Measurements from ENCODE around the gene ADPRS.
A peak's percentile ranks its signal among the peaks of the same experiment; 100 is the strongest.

Gene ADPRS, protein sequence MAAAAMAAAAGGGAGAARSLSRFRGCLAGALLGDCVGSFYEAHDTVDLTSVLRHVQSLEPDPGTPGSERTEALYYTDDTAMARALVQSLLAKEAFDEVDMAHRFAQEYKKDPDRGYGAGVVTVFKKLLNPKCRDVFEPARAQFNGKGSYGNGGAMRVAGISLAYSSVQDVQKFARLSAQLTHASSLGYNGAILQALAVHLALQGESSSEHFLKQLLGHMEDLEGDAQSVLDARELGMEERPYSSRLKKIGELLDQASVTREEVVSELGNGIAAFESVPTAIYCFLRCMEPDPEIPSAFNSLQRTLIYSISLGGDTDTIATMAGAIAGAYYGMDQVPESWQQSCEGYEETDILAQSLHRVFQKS

DNA sequence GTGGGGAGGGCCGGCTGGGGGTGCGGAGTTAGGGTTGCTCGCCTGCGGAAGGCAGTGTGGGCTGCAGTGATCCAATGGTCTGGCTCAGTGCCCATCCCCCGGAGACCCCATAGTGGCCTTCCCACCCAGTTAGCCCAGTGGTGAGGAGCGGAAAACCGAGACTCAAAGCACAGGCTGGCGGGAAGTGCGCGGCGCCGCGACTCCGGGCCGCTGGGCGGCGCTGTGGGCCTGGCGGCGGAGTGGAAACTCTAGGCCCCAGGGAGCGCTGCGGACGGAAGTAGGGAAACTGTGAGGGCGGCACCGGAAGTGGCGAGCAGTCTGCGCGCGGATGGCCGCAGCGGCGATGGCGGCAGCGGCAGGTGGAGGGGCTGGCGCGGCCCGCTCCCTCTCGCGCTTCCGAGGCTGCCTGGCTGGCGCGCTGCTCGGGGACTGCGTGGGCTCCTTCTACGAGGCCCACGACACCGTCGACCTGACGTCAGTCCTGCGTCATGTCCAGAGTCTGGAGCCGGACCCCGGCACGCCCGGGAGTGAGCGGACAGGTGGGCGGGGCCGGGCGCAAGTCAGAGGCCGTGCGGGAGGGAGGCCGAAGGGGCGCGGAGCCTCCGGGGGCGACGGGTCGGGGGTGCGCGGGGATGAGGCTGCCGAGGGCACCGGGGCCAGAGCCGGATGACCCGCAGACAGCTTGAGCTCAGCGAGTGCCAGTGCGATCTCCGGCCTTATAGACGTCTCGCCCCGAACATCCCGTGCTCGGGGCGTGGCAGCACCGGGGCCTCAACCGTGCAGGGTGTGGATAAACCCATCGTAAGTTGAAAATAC, at the start of gene ADPRS:
ADPRS (plus strand) TSS at position 316 of the 816 bp plus-strand sequence; CDS start at position 329, 13 bp downstream.
- peak; percentile 91 for DNase-seq (ENCODE audit: low read depth)
- H3K4me3 ChIP-seq (ENCODE audit: low read length), result peak within 1 kb of the TSS; percentile 73
- TF ChIP-seq, protein P1, sequence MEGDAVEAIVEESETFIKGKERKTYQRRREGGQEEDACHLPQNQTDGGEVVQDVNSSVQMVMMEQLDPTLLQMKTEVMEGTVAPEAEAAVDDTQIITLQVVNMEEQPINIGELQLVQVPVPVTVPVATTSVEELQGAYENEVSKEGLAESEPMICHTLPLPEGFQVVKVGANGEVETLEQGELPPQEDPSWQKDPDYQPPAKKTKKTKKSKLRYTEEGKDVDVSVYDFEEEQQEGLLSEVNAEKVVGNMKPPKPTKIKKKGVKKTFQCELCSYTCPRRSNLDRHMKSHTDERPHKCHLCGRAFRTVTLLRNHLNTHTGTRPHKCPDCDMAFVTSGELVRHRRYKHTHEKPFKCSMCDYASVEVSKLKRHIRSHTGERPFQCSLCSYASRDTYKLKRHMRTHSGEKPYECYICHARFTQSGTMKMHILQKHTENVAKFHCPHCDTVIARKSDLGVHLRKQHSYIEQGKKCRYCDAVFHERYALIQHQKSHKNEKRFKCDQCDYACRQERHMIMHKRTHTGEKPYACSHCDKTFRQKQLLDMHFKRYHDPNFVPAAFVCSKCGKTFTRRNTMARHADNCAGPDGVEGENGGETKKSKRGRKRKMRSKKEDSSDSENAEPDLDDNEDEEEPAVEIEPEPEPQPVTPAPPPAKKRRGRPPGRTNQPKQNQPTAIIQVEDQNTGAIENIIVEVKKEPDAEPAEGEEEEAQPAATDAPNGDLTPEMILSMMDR (conservative IDR thresholded peaks at IDR 0.05; ENCODE audit: low read length), result peak; percentile 73

DNA sequence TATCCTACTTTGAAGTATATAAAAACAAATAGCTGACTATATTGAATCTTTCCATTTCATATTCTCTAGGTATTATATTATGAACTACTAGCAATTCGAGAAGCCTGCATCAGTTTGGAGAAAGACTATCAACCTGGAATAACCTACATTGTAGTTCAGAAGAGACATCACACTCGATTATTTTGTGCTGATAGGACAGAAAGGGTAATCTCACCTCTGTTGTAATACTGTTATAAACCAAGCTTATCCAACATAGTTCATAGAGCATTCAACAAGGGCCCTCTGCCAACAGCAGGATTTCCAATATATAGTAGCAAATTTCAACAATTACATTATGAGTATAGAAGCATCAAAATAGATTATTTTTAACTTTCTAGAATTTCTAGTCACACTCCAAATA, 48.5 kb upstream of the ADPRS start:
- TF ChIP-seq, protein P1 (conservative IDR thresholded peaks at IDR 0.05; ENCODE audit: low read length), result no peak
- DNase-seq (ENCODE audit: low read depth), result no peak
- no peak overlapping the region for H3K4me3 ChIP-seq (ENCODE audit: low read length)

DNA sequence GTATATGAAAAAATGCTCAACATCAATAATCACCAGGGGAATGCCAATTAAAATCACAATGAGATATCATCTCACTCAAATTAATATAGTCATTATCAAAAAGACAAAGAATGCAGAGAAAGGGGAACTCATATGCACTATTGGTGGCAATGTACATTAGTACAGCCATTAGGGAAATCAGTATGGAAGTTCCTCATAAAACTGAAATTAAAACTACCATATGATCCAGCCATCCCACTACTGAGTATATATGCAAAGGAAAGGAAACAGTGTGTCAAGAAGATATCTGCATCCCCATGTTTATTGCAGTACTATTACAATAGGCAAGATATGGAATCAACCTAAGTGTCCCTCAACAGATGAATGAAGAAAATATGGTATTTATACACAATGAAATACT, 36.9 kb upstream of the ADPRS start:
- TF ChIP-seq, protein P1 (conservative IDR thresholded peaks at IDR 0.05; ENCODE audit: low read length), result no peak
- no peak overlapping the region for H3K4me3 ChIP-seq (ENCODE audit: low read length)
- DNase-seq (ENCODE audit: low read depth), result no peak

DNA sequence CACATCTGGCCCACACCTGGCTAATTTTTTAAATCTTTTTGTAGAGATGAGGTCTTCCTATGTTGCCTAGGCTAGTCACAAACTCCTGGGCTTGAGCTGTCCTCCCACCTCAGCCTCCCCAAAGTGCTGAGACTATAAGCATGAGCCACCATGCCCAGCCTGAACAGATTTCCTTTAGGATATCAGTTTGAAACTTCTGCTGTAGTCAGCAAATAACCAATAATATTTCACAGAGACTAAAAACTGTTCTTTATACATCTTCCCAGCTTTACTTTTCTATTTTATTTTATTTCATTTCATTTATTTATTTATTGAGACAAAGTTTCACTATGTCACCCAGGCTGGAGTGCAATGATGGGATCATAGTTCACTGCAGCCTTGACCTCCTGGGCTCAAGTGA, 34.7 kb upstream of the ADPRS start:
- H3K4me3 ChIP-seq (ENCODE audit: low read length), result no peak overlapping the region
- no peak for DNase-seq (ENCODE audit: low read depth)
- TF ChIP-seq, protein P1 (conservative IDR thresholded peaks at IDR 0.05; ENCODE audit: low read length), result no peak

DNA sequence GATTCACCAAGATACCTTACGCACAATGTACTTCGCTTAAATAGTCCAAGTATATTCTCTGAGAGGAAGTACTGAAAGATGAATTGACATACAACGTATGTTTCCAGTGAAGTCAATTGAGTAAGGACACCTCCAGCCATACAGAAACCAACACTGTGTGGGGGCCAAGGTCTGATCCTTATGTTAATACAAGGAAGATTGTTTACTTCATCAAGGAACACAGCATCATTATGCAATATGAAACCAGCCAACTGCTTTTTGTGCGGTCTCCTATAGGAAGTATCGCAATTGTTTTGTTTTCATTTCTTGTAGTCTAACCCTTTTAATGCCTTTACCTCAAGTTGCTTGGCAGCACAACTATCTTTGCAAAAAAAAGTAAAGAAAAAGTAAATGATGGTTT, 33.0 kb upstream of the ADPRS start:
- TF ChIP-seq, protein P1 (conservative IDR thresholded peaks at IDR 0.05; ENCODE audit: low read length), result no peak
- no peak for DNase-seq (ENCODE audit: low read depth)
- no peak overlapping the region for H3K4me3 ChIP-seq (ENCODE audit: low read length)

DNA sequence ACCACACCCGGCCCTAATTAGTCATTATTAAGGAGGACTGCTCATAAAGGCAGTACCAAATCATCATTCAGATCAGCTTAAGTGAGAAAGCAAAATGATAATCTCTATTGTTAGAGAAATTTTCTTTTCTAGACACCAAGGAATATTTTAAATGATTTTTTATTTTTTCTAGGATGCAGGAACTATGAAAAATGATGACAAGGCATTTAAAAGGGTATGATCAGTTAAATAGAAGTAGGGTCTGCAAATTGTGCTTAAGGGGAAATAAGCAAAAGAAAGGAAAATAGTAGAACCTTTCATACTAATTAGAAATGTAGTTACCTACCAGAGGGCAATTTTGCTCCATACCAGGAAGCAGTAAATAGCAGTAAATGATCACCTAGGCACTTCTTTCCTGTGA, 26.4 kb upstream of the ADPRS start:
- no peak for DNase-seq (ENCODE audit: low read depth)
- H3K4me3 ChIP-seq (ENCODE audit: low read length), result no peak overlapping the region
- TF ChIP-seq, protein P1 (conservative IDR thresholded peaks at IDR 0.05; ENCODE audit: low read length), result no peak
